GM18867 (cell line): Measurements from ENCODE around the gene GCHFR.

Experiments used
- ATAC-seq: cut with Tn5 transposase; IDR thresholded peaks from one replicate; pipeline ENCODE4 v1.9.1; 2021; ENCODE audit warnings: mild to moderate bottlenecking, moderate library complexity; ENCODE audit not compliant: unreplicated experiment

The GCHFR gene

DNA sequence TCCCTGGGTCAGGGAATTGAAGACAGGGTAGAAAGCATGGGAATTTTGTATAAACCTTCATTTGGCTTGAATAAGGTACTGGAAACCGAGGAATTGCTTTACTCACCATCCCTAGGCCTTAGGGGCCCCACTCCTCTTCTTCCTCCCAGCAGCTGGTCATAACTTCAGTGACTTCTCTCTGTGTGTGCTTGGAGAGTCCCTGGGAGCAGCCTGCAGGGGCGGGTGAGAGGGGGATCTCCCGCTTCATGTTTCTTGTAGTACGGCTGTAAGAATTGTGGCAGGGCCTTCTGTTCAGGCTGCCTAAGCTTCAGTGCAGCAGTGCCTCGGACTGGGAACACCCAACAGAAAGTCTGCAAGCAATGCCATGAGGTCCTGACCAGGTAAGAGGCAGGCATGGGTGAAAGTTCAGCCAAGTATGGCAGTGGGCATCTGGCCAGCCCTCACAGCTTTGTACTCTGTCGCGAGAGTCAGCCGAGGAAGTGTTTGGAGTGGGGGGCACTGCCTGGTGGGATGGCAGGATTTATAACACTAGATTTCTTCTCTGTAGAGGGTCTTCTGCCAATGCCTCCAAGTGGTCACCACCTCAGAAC lies 45.1 kb downstream of the GCHFR start:
- no peak for ATAC-seq

DNA sequence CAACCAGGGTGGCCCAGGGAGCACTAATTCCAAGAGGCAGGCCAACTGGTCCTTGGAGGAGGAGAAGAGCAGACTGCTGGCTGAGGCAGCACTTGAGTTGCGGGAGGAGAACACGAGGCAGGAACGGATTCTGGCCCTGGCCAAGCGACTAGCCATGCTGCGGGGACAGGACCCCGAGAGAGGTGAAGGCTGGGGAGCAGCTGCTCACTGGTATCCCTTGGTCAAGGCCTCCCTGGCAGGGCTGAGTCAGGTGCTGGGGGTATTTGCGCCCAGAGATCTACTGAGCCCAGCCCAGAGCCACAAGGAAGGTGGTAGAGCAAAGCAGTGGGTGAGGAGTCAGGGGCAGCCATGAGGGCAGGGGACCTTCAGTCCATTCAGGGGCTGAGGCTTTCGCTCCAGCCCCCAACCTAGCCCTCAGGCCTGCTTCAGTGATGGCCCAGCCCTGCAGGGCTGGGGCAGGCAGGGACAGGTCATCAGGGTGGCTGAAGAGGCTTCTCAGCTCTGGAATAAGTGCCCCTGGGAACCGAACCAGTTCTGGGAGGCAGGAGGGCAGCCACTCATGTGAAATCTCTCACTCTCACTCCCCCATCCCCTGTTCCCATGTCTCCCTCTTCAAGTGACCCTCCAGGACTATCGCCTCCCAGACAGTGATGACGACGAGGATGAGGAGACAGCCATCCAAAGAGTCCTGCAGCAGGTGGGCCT lies 49.0 kb downstream of the GCHFR start:
- ATAC-seq, result no peak

DNA sequence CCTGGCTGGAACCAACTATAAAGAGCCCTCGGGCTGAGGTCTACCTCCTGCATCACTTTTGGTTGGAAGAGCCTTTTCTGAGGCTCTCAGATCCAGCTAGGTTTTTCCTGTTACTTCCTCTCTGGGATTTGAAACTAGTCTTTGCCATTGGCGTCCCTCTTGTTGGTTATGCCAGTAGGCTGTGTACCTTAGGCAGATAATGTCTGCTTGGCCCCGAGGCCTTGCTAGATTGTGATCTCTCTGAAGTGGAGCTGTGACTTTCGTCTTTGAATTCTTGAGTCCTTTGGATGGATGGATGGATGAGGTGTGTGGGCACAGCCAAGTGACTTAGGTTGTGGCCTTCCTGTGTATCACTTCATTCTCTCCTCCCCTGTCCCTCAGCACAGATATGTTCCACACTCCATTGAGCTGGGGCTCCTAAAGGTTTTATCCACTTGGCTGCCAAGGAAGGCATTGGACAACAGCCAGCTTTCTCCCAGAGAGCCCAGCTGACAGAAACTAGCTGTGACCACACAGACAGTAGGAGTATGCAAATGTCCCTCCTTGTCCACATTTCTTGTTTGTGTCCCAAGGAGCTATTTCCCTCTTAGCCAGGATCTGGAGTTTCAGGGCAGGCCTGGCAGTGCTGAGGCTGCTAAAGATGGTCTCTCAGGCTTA lies 51.3 kb downstream of the GCHFR start:
- no peak for ATAC-seq
